Measurements from ENCODE around the gene ADORA1. TPM values are rescaled to one million over a fixed set of nuclear protein-coding genes. Genes with fewer than 3 reads are reported as not detected.

The ADORA1 gene
- total RNA-seq, 2 donors from 2014 or later: 0.27 to 47.3 TPM

GRCh38 chr1:203093754-203094410 lies 33.6 kb upstream of the ADORA1 start:
- no peak overlapping the region for H3K27ac ChIP-seq
- intact Hi-C loops (cut with DNase I): no loop called here
- H3K36me3 ChIP-seq: no peaks in the 10 kb centered on the region
- 76% methylated on average over 1 of the region's 1 CpG for WGBS
- no peaks in the 10 kb centered on the region for H3K4me1 ChIP-seq (replicated peaks)
- DNase-seq (ENCODE audit: low spot score): no peak
- H3K27me3 ChIP-seq (replicated peaks; ENCODE audit: insufficient read depth): no peaks in the 10 kb centered on the region
- H3K4me3 ChIP-seq: no peak overlapping the region
- no peak for TF ChIP-seq CTCF (IDR thresholded peaks at IDR 0.05)
- TF ChIP-seq POLR2AphosphoS5 (IDR thresholded peaks at IDR 0.05): no peak
- no peak for TF ChIP-seq POLR2A (IDR thresholded peaks at IDR 0.05)
- H3K9me3 ChIP-seq: no peaks in the 10 kb centered on the region

- intact Hi-C loops (cut with DNase I): no loop called here
- no peaks in the 10 kb centered on the region for H3K36me3 ChIP-seq
- H3K27me3 ChIP-seq (replicated peaks; ENCODE audit: insufficient read depth): no peaks in the 10 kb centered on the region
- WGBS: 77% methylated on average over 1 of the region's 1 CpG
- TF ChIP-seq POLR2A (IDR thresholded peaks at IDR 0.05) (no peak), POLR2AphosphoS5 (IDR thresholded peaks at IDR 0.05) (no peak), CTCF (IDR thresholded peaks at IDR 0.05) (no peak)
- H3K4me1 ChIP-seq (replicated peaks): no peaks in the 10 kb centered on the region
- DNase-seq (ENCODE audit: low spot score): no peak
- H3K27ac ChIP-seq: no peak overlapping the region
- no peak overlapping the region for H3K4me3 ChIP-seq
- no peaks in the 10 kb centered on the region for H3K9me3 ChIP-seq
These were observed 32.4 kb upstream of the ADORA1 start for GRCh38 chr1:203095061-203095690.

GRCh38 chr1:203096566-203096965 lies 31.0 kb upstream of the ADORA1 start:
- no peaks in the 10 kb centered on the region for H3K9me3 ChIP-seq
- TF ChIP-seq POLR2A (IDR thresholded peaks at IDR 0.05) (no peak), POLR2AphosphoS5 (IDR thresholded peaks at IDR 0.05) (no peak), CTCF (IDR thresholded peaks at IDR 0.05) (no peak)
- H3K4me3 ChIP-seq: no peak overlapping the region
- H3K4me1 ChIP-seq (replicated peaks): no peaks in the 10 kb centered on the region
- intact Hi-C loops (cut with DNase I): no loop called here
- no peak for DNase-seq (ENCODE audit: low spot score)
- no peaks in the 10 kb centered on the region for H3K27me3 ChIP-seq (replicated peaks; ENCODE audit: insufficient read depth)
- H3K36me3 ChIP-seq: no peaks in the 10 kb centered on the region
- no peak overlapping the region for H3K27ac ChIP-seq

GRCh38 chr1:203097001-203097400 lies 30.5 kb upstream of the ADORA1 start:
- no peak for DNase-seq (ENCODE audit: low spot score)
- Histone ChIP-seq H3K27me3 (replicated peaks; ENCODE audit: insufficient read depth) (no peaks in the 10 kb centered on the region), H3K4me1 (replicated peaks) (no peaks in the 10 kb centered on the region), H3K9me3 (no peaks in the 10 kb centered on the region), H3K4me3 (no peak overlapping the region), H3K36me3 (no peaks in the 10 kb centered on the region), H3K27ac (no peak overlapping the region)
- TF ChIP-seq CTCF (IDR thresholded peaks at IDR 0.05): no peak
- no peak for TF ChIP-seq POLR2A (IDR thresholded peaks at IDR 0.05)
- no peak for TF ChIP-seq POLR2AphosphoS5 (IDR thresholded peaks at IDR 0.05)
- WGBS: 95% methylated on average over 1 of the region's 1 CpG
- intact Hi-C loops (cut with DNase I): no loop called here

- WGBS: 85% methylated on average over 1 of the region's 1 CpG
- Histone ChIP-seq H3K4me3 (no peak overlapping the region), H3K4me1 (replicated peaks) (no peaks in the 10 kb centered on the region), H3K36me3 (no peaks in the 10 kb centered on the region), H3K27ac (no peak overlapping the region), H3K9me3 (no peaks in the 10 kb centered on the region), H3K27me3 (replicated peaks; ENCODE audit: insufficient read depth) (no peaks in the 10 kb centered on the region)
- intact Hi-C loops (cut with DNase I): no loop called here
- no peak for DNase-seq (ENCODE audit: low spot score)
- TF ChIP-seq POLR2AphosphoS5 (IDR thresholded peaks at IDR 0.05): no peak
- TF ChIP-seq CTCF (IDR thresholded peaks at IDR 0.05): no peak
- no peak for TF ChIP-seq POLR2A (IDR thresholded peaks at IDR 0.05)
These were observed 29.1 kb upstream of the ADORA1 start for GRCh38 chr1:203098445-203098844.

All from prostate gland (tissue), 2 donors.